Right cardiac atrium (tissue), 5 donors: ENCODE measurements around the gene MARCHF10. TPM values are rescaled to one million over a fixed set of nuclear protein-coding genes. Genes with fewer than 3 reads are reported as not detected.
"Not testable (repeated sequence)": the region's sequence is repeated elsewhere in the genome, so short reads cannot be mapped to it uniquely, and the experiment has no call there.

Experiments
- ATAC-seq, 2 donors: fragments of 200-7000 bp; cut with Tn5 transposase; one replicate each; pipeline versions ENCODE4 v1.8.0 to v1.9.1; 2020; ENCODE audit warnings: moderate library complexity in 2 of 2, mild to moderate bottlenecking in 1 of 2
- DNase-seq, 3 donors: peaks; one replicate each; pipeline ENCODE4 v3.0.0-alpha.2; 2020
- H3K27ac ChIP-seq: one replicate; pipeline ENCODE4 v1.5.1; 2013; ENCODE audit warnings: mild to moderate bottlenecking, low read length, control low read depth, moderate library complexity
- H3K27me3 ChIP-seq: one replicate; pipeline ENCODE4 v1.6.1; 2013; ENCODE audit not compliant: control insufficient read depth, insufficient read depth
- H3K4me1 ChIP-seq: one replicate; pipeline ENCODE4 v1.6.1; 2013; ENCODE audit warnings: low read length; ENCODE audit not compliant: control insufficient read depth, insufficient read depth
- H3K4me3 ChIP-seq: one replicate; pipeline ENCODE4 v1.5.1; 2013; ENCODE audit warnings: low read length, control low read depth
- H3K9me3 ChIP-seq: one replicate; pipeline ENCODE4 v1.6.1; 2013; ENCODE audit warnings: low read length; ENCODE audit not compliant: control insufficient read depth
- WGBS: extraction: QIAGEN DNeasy Blood & Tissue Kit; methylation state at CpG from one replicate; pipeline ENCODE4 v1.1.7; 2013; 5-methylcytosine and 5-hydroxymethylcytosine counted together
- intact Hi-C, 4 donors: fragments of 100-400 bp; cut with DNase I; formaldehyde crosslinking; loops; one replicate each; pipeline versions ENCODE4 v1.11.0 to v1.14.0; 2022 to 2023
- polyA plus RNA-seq: library from polyadenylated mRNA; stranded (reverse); fragments of 200-250 nt; gene quantifications from one replicate; pipeline ENCODE4 v1.2.3, GENCODE V29; 2013
- total RNA-seq, 4 donors: library from RNA; stranded (reverse); fragmentation: NEBNext Ultra II Directional; extraction: Animal tissue kit (Norgen Biotek cat#: 25700); gene quantifications; one replicate each; pipeline ENCODE4 v1.2.1, GENCODE V29; 2021
- donor health status: healthy with polysubstance abuse.
- donor health status: DM: no; HTN: yes; CAD: no.
- donor health status: DM: no; HTN: no; CAD: no.
- donor health status: DM: no; HTN: yes; CAD: no; lungs with severe emphysema.
- donor health status: DM: yes; HTN: yes; CAD: no.

Gene MARCHF10
- total and polyA plus RNA-seq, 5 donors: 0.20 TPM; not detected in 4

DNA sequence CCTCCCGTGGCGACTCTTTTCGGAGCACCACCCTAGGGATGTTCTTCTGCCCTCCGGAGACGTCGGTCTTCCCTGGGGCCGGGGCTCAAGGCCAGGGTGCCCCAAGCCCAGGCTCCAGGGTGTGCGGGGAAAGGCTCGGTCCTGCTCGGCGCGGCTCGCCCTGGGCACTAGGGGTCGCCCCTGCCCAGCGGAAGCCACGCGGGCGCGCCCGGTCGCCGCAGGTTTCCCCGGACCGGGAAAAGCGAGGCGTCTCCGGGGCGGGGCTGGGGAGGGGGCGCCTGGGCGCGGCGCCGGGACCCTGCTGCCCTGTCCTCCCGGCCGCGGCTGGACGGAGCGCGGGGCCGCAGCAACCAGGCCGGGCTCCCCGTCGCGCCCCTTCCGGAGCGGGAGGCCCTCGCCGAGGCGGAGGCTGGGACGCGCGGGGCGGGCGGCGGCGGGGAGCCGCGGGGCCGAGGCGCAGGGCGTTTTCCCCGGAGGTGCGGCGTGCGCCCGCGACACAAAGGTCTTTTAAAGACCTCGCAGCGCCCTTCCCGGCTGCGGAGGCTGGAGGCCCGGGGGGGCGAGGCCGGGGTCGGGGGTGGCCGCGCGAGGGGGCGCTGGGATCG lies 104.2 kb downstream of the MARCHF10 start:
- H3K27ac ChIP-seq: no peak overlapping the region
- peak overlapping the region; percentile 81 for H3K4me3 ChIP-seq
- ATAC-seq (peak; percentile 81 to 91), DNase-seq (peak; percentile 77 to 91 (median 90))
- WGBS: under 1% methylated on average over 80 of the region's 80 CpGs
- H3K27me3 ChIP-seq: no peaks in the 10 kb centered on the region
- H3K9me3 ChIP-seq: no peaks in the 10 kb centered on the region
- no peaks in the 10 kb centered on the region for H3K4me1 ChIP-seq
- intact Hi-C loops: loop anchor here (2.0 to 10.0 kb wide), 4 partner anchors 263 to 703 kb away; partner anchors contain the start of gene TANC2 (in 1 of the 4)

DNA sequence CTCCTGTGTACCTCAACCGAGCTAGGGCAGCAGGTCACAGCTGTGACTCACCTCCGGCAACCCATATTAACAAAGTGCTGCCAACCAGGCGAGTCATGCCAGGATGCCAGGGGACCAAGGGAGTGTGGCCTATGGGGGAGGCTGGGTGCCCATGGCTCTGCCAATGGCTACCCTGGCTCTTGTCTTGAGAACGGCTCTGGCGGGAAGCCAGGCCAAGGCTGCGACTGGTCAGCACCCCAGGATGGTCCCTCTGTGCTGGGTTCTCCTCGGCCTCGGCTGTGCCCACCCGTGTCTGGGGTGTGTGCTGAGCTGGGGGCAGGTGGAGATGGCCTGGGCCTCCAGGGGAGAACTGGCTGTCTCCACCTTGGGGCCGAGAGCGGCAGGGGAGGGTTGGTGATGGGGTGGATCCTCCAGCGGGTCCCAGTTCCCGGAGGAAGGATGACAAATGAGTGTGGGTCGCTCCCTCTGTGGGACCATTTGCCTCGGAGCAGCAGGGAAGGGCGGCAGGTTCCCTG lies 104.8 kb downstream of the MARCHF10 start:
- ATAC-seq (peak in 1 of 2 donors; percentile 11), DNase-seq (peak in 2 of 3 donors; percentile 72 to 73)
- H3K27me3 ChIP-seq: no peaks in the 10 kb centered on the region
- no peaks in the 10 kb centered on the region for H3K9me3 ChIP-seq
- no peak overlapping the region for H3K4me3 ChIP-seq
- intact Hi-C loops: loop anchor here (2.0 to 10.0 kb wide), 4 partner anchors 264 to 704 kb away; partner anchors contain the start of gene TANC2 (in 1 of the 4)
- WGBS: 37% methylated on average over 16 of the region's 16 CpGs
- H3K27ac ChIP-seq: no peak overlapping the region
- H3K4me1 ChIP-seq: no peaks in the 10 kb centered on the region

DNA sequence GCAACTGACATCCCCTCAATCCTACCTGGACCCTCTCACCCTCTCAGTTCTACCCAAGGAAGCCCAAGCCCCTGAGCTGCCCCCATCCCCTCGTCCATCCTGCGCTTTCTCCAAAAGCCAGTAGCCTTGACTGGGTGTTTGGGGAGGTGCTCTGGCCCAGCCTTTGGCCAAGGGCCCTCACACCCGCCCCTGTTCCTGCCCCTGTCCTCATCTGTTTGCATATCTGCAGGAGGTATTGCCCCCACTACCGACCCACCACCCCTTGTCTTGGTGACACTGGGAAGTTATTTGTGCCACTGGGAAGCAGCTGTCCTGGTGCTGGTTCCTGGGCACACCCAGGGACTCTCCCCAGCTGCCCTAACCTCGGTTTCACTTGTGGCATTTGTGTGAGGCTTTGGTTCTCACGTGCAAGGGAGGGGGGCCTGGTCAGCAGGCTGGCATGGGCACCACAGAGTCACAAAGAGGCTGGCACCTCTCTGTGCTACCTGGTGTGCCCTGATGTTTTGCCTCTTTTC lies 105.3 kb downstream of the MARCHF10 start:
- H3K9me3 ChIP-seq: no peaks in the 10 kb centered on the region
- WGBS: 77% methylated on average over 6 of the region's 6 CpGs
- no peak for ATAC-seq
- DNase-seq: no peak
- no peak overlapping the region for H3K27ac ChIP-seq
- H3K27me3 ChIP-seq: no peaks in the 10 kb centered on the region
- no peak overlapping the region for H3K4me3 ChIP-seq
- H3K4me1 ChIP-seq: no peaks in the 10 kb centered on the region
- intact Hi-C loops: loop anchor here (2.0 to 10.0 kb wide), 4 partner anchors 264 to 704 kb away; partner anchors contain the start of gene TANC2 (in 1 of the 4)

DNA sequence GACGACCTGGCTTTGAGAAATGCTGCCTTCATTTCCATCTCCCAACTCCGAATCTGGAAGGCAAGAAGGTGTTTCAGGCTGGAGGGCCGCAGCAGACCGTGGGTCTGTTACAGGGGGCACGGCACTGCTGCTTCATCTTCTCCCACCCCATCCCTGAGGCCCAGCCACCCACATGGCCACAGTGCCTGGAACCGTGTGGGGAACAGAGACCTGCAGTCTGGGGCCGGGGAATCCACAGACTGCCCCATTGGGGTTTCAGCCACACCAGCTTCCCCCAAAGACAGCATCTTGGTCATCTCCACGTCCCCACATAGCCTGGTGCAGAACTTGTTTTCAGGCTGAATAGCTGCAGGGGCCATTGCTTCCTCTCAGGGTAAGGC lies 106.4 kb downstream of the MARCHF10 start:
- Histone ChIP-seq H3K27me3 (no peaks in the 10 kb centered on the region), H3K9me3 (no peaks in the 10 kb centered on the region), H3K4me3 (no peak overlapping the region), H3K4me1 (no peaks in the 10 kb centered on the region), H3K27ac (no peak overlapping the region)
- WGBS: 91% methylated on average over 8 of the region's 8 CpGs
- no peak for DNase-seq
- intact Hi-C loops: loop anchor here (2.0 to 10.0 kb wide), 4 partner anchors 266 to 706 kb away; partner anchors contain the start of gene TANC2 (in 1 of the 4)
- no peak for ATAC-seq

DNA sequence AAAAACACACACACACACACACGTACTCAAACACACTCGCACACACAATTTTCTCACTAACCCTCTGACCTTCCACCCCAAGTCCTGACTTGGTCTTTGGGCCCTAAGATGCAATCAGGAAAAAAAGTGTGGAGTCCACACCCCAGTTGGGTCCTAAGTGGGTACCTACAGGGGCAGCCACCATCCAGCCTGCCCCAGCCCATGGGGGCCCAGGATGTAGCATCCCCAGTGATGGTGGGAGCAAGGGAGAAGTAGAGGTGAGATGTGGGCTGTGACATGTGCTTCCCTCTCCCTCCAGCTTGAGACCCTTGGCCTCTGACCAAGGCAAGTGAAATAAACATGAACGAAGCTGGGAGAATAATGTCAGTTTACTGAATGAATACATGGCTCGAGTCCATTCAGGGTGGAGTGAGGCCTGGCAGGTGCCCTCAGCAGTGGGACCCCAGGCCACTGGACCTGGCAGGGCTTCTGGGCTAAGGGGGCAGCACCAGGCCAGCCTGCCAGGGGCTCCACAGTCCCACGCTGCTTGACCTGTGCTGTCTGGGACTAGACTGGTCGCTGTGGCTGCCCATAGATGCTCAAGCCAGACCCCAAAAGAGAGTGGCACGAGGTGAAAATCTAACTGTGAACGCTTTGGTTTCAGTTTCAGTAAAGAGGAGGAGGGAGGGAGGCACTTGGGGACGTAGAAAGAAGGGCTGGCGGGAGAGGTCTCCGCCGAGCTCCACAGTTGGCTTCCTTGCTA lies 107.0 kb downstream of the MARCHF10 start:
- WGBS: 76% methylated on average over 12 of the region's 12 CpGs
- no peaks in the 10 kb centered on the region for H3K27me3 ChIP-seq
- ATAC-seq (no peak), DNase-seq (no peak)
- intact Hi-C loops: loop anchor here (5.0 to 10.0 kb wide), 3 partner anchors 266 to 706 kb away; partner anchors contain the start of gene TANC2 (in 1 of the 4)
- H3K4me1 ChIP-seq: no peaks in the 10 kb centered on the region
- no peak overlapping the region for H3K4me3 ChIP-seq
- H3K9me3 ChIP-seq: no peaks in the 10 kb centered on the region
- no peak overlapping the region for H3K27ac ChIP-seq

DNA sequence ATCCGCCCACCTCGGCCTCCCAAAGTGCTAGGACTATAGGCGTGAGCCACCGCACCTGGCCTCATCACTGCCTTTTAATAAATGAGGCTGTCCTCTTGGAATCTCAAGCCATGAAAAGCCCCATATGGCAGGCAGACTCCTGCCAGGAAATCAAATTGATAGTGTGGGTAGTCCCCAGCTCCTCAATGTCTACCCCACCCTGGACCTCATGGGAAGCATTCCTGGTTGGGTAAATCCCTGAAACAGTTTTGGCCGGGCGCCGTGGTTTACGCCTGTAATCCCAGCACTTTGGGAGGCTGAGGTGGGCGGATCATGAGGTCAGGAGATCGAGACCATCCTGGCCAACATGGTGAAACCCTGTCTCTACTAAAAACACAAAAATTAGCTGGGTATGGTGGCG lies 109.7 kb downstream of the MARCHF10 start:
- H3K9me3 ChIP-seq, intact Hi-C loops, H3K4me1 ChIP-seq, H3K4me3 ChIP-seq, H3K27ac ChIP-seq, H3K27me3 ChIP-seq, ATAC-seq: not testable (repeated sequence)
- WGBS: 81% methylated on average over 11 of the region's 11 CpGs
- peak in 1 of 3 donors; percentile 20 for DNase-seq

DNA sequence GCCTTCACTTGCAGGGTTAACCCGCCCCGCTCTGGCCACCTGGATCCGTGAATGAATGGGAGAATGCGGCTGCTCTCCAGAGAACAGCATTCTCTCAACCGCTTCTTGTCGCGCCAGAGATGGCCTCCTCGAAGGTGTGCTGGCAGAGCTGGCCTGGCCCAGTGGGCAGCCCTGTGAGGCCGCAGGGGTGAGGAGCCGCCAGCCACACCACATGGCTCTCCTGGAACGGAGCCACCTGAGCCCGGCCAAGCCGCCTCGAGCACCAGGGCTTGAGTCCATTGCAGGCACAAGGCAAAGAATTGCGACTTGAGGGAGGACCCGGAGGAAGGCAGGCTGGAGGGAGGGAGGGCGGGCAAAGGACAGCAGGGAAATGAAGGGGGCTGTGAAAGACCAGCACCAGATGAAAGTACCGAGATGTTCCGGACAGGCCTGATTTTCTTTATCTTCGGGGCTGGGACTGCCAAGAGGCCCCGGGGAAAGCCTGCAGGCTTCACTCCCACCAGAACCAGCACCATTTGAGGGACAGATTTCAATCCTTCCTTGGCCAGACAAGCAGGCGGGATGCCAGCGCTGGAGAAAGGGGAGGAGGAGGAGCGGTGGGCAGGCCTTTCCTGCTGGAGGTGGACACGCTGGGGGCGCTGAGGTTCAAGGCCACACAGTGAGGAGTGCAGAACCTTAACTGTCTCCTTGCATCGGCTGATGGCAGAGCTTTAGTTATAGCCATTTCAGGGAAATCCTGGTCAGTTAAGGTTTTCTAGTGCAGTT lies 111.2 kb downstream of the MARCHF10 start:
- H3K9me3 ChIP-seq: no peaks in the 10 kb centered on the region
- peak in 2 of 3 donors; percentile 60 to 83 for DNase-seq
- H3K27ac ChIP-seq: no peak overlapping the region
- H3K4me3 ChIP-seq: no peak overlapping the region
- intact Hi-C loops: no loop called here
- WGBS: 52% methylated on average over 27 of the region's 27 CpGs
- H3K27me3 ChIP-seq: no peaks in the 10 kb centered on the region
- H3K4me1 ChIP-seq: peaks cover 5% of the 10 kb centered on the region
- ATAC-seq: peak; percentile 14 to 42

DNA sequence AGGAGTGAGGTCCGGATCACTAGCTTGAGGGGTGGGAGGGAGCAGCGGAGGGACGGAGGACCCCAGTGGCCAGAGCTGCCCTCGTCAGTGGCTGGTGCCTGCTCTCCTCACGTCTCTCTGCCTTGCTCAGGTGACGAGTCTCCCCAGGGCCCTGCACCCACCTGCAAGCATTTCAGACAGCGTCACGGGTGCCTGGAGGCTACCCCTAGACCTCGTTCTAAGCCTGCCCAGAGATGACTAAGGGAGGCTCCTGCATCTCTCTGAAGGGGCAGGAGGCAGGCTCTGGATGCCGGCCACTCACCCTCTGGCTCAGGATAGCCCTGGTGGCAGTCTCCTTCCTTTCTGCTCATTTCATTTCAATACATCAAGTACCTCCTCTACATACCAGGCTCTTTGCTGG lies 111.9 kb downstream of the MARCHF10 start:
- Histone ChIP-seq H3K4me3 (no peak overlapping the region), H3K27ac (no peak overlapping the region), H3K4me1 (peaks cover 5% of the 10 kb centered on the region), H3K27me3 (no peaks in the 10 kb centered on the region), H3K9me3 (no peaks in the 10 kb centered on the region)
- no peak for DNase-seq
- WGBS: 88% methylated on average over 10 of the region's 10 CpGs
- intact Hi-C loops: no loop called here
- ATAC-seq: peak in 1 of 2 donors; percentile 4

DNA sequence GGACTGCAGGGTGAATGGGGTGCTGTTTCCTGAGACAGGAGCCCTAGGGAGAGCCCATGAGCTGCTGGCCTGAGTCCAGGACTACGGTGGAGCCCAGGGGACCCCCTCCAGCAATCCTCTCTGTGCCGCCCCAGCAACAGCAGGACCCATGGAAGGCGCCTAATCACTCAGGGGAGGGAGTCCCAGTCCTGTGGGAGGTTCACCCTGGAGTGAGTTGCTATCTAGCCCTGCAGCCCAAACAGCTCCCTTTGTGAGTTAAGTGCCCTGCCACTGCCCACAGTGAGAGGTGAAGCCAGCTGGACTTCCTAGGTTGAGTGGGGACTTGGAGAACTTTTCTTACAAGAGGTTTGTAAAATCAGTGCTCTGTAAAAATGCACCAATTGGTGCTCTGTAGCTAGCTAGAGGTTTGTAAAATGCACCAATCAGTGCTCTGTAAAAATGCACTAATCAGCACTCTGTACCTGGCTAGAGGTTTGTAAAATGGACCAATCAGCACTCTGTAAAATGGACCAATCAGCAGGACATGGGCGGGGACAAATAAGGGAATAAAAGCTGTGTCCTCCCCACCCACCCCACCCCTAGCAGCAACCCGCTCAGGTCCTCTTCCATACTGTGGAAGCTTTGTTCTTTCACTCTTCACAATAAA lies 112.9 kb downstream of the MARCHF10 start:
- DNase-seq, H3K4me3 ChIP-seq, intact Hi-C loops, H3K9me3 ChIP-seq, H3K27me3 ChIP-seq, H3K4me1 ChIP-seq: not testable (repeated sequence)
- H3K27ac ChIP-seq: peak overlapping the region; percentile 25
- WGBS: 78% methylated on average over 5 of the region's 5 CpGs
- peak in 1 of 2 donors; percentile 4 for ATAC-seq
